G401.6 (cell line): ENCODE measurements around the gene TTC7B.

Experiments used
- FAIRE-seq: peaks from 2 replicates; lab custom pipeline; 2012; peaks lifted over from hg19 to GRCh38; lab: Jason Lieb, UNC

TTC7B gene

GRCh38 chr14:90647473-90648005 lies 168.7 kb downstream of the TTC7B start:
- no peak for FAIRE-seq

- FAIRE-seq, result no peak
Measured at GRCh38 chr14:90645842-90646443, 170.3 kb downstream of the TTC7B start.

- no peak for FAIRE-seq
Measured at GRCh38 chr14:90644882-90645281, 171.3 kb downstream of the TTC7B start.

GRCh38 chr14:90643982-90644670 lies 172.1 kb downstream of the TTC7B start:
- FAIRE-seq, result no peak

GRCh38 chr14:90642244-90642717 lies 173.9 kb downstream of the TTC7B start:
- no peak for FAIRE-seq

- no peak for FAIRE-seq
Measured at GRCh38 chr14:90641615-90642243, 174.5 kb downstream of the TTC7B start.

- FAIRE-seq, result no peak
Measured at GRCh38 chr14:90641168-90641567, 175.1 kb downstream of the TTC7B start.

DNA sequence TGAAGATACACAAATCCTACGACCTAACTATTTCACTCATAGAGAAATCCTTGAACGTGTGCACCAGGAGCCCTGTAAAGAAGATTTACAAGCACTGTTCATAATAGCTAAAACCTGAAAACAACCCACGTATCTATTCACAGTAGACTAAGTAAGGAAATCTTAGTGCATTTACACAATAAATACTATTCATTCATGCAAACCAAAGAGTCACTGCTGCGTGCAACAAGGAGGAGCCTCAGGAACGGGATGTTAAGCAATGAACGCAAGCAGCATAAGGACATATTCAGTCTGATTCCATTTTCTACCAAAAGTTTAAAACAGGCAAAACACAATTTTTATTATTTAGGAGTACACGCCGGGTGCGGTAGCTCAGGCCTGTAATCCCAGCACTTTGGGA lies 176.6 kb downstream of the TTC7B start:
- FAIRE-seq, result no peak

DNA sequence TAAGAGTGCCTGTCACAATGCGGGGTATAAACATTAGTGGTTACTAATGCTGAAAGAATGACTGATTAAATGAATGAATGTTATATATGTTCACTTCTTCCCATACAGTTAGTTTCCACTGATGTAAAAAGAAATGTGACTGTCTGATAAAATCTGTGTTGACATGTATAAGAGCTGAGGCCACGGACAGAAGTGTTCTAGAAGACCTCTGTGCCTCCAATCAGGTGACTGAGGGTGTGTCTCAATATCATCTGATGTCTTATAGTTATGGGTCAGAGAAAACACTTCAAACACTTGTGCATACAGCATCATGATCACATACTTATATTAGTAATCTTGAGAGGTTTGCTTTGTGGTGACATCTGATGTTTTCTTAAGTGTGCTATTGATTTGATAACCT lies 183.4 kb downstream of the TTC7B start:
- no peak for FAIRE-seq

- FAIRE-seq, result no peak
Measured at GRCh38 chr14:90632451-90632850, 183.8 kb downstream of the TTC7B start.

DNA sequence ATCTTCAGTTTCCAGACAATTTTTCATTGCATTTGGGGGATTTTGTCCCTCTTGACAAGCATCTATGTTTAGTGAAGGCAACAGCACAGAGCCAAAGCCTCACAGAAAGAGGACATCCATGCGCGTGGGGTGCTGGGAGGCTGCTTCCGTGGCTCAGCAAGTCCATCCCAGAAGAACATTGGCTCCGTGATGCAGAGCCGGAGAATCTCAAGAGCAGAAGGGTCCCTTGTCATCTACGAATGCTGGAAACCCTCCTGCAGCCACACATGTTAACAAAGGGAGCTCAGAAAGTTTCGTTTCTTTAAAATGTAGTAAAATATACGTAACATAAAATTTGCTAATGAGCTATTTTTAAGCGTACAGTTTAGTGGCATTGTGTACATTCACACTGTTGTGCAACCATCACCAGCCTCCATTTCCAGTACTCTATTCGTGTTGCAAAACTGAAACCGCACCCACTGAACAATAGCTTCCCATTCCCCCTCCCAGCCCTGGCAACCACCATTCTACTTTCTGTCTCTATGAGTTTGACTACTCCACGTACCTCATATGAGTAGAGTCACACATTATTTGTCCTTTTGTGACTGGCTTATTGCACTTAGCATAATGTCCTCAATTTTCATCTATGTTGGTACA lies 185.9 kb downstream of the TTC7B start:
- FAIRE-seq, result no peak

DNA sequence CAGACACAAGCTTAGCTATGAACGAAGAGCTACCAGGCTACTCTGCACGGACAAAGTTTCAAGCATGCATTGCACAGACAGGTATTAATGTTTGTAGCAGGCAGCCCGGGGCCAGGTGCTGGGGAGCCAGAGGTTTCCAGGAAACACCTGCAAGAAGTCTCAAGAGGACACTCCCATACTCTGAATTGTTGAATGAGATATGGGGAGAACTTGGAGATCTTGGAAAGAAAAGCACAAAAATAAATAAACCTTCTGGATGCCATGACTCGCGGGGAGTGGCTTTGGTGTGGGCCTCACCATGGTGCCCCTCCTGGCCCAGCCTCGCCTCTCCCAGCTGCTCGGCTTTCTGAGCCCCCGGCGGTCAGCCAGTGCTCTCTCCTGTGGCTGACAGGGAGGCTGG lies 186.8 kb downstream of the TTC7B start:
- FAIRE-seq, result no peak

DNA sequence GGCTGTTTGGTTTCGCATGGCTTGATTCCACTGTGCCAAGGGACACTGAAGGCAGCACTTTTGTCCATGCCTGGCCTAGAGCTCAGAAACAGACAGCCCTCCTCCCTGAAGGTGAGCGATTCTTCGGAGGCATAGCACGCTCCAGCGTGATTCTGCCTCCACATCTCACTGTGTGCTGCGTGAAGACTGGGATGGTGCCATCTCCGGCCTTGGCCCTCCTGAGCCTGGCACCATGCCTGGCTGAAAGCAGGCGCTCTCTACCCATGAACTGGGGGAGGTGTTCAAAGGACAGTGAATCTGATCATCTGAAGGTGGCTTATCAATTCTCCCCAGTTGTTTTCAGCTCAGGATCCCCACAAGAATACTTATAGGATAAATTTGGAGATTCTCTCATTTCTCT lies 187.4 kb downstream of the TTC7B start:
- no peak for FAIRE-seq

DNA sequence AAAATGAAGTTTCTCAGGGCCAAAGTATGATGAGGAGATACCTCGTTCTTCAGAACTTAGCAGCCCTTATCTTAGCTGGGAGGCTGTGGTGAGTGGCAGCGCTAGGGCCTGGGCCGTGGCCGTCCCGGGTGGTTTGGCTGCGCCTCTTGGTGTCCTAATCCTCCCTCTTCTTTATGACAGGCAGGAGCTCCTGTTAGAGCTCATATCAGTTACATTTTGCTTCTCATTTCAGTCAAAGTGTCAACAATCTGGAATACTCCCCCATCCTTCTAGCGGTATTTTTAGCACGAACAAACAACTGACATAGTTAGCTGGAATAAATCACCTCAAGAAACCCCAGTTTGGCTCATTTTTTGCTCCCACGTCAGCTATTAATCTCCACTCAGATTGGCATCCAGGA lies 188.8 kb downstream of the TTC7B start:
- no peak for FAIRE-seq

DNA sequence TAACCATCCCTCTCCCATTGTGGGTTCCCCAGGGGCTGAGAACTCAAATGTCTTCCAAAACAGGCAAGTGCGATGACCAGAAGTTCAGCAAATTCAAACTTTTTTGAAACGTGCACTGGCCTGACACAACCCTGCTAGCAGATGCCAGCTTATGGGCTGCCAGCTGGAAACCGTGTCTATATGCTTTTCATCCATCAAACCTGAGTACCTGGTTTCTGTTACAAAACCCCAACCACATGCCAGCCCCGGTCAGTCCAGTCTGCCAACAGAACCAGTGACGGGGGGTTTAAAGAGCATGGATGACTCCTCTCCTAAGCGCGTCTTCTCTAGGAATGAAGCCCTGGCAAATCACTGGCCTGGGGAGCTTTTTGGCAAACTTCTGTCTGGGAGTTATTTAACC lies 189.7 kb downstream of the TTC7B start:
- no peak for FAIRE-seq

- FAIRE-seq, result no peak
Measured at GRCh38 chr14:90625445-90625844, 190.8 kb downstream of the TTC7B start.

DNA sequence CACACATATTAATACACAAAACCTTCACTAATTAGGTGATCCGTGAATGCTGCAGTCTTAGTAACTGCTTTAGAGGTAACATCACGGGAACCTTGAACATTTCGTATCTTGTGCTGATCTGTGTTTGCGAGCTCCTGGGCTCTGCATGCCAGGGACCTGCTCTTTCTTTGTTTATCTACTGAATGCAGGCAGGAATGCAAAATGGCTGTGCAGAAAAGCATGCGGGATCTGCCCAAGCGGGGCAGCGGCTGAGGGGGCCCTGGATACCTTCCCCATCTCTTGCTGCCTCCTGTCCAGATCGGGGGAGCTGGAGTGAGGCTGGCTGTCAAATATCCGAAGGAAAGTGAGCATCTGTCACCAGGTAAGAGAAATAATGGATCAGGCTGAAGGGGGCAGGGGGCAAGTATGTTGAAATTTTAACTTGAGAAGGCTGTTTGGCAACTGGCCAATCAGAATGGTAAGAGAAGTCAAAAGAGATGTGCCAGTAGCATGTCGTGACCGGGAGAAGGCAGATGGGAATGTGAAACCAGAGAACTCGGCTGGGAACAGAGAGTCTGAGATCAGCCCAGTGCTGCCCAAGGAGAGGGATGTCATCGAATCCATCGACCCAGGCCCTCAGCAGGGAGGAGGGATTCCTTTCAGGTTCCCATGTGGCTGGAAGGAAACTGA lies 191.4 kb downstream of the TTC7B start:
- FAIRE-seq, result no peak

DNA sequence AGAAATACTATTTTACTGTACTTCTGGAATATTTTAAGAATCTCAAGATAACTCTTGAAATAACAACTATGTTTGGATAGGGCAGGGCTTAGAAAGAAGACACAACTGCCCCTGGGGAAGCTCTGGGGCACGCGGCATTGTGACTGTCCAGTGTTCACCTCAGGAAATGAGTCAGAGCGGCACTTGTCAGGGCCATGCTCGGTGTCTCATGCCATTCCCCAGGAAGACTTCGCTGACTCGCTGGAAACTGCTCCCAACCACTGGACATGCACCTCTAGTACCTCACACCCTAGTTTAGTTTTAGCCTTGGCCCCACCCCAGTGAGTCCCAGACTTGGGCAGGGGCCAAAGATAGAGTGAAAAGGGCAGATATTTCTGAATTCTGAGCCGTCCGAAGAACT lies 192.0 kb downstream of the TTC7B start:
- no peak for FAIRE-seq

DNA sequence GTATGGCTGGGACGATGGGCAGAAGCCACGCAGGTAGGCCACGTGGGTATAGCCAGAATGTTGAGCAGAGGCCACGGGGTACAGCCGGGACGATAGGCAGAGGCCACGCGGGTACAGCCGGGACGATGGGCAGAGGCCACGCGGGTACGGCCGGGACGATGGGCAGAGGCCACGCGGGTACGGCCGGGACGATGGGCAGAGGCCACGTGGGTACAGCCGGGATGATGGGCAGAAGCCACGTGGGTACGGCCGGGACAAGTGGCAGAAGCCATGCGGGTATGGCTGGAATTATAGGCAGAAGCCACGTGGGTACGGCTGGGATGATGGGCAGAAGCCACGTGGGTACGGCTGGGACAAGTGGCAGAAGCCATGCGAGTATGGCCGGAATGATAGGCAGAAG lies 195.0 kb downstream of the TTC7B start:
- FAIRE-seq, result no peak

- no peak for FAIRE-seq
Measured at GRCh38 chr14:90620568-90621077, 195.6 kb downstream of the TTC7B start.

GRCh38 chr14:90619911-90620310 lies 196.3 kb downstream of the TTC7B start:
- no peak for FAIRE-seq

DNA sequence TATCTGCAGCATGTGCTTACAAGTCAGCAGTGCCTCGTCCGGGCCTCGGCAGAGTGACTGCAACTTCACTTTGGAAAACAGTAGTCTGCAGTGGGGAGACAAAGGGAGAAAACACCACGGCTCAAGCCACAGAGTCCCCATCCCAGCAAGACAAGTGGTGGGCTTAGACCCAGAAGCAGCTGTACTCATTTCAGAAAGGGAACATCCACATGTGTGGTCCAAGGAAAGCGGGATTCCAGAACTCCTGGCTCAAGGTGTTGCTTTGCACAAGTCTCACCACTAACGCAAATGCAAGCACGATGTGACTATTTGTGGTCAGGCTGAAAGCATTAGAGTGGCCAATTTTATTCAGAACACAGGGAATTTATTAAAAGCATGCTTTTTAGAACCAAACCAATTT lies 198.3 kb downstream of the TTC7B start:
- FAIRE-seq, result no peak
